Endothelial cell of umbilical vein (primary cell): ENCODE measurements around the gene RYR1. TPM values are rescaled to one million over a fixed set of nuclear protein-coding genes. Genes with fewer than 3 reads are reported as not detected.

Experiments used
- BruUV-seq: library from RNA; stranded (reverse); fragments of 400-500 nt; replicated peaks from 2 replicates; lab custom pipeline; 2021; lab: Mats Ljungman, UMichigan
- CTCF ChIA-PET: fragments of 300-600, 350-600 bp; sonication (Branson Sonifier 250); formaldehyde crosslinking; loops from one replicate; lab custom pipeline; 2021; ENCODE audit warnings: antibody characterized with exemption, inconsistent platforms; lab: Charles Lee
- POLR2A ChIA-PET: fragments of 300-600, 350-600 bp; sonication (Branson Sonifier 250); formaldehyde crosslinking; loops from one replicate; lab custom pipeline; 2021; ENCODE audit warnings: antibody characterized with exemption, inconsistent platforms; lab: Charles Lee
- DNase-seq: peaks from one replicate; pipeline ENCODE4 v3.0.0-alpha.2; 2011; ENCODE audit warnings: low read depth, low spot score
- FAIRE-seq: peaks from 2 replicates; lab custom pipeline; 2011; peaks lifted over from hg19 to GRCh38; lab: Jason Lieb, UNC
- H2AFZ ChIP-seq: 2 replicates; pipeline ENCODE4 v1.6.0; 2012; ENCODE audit warnings: low read depth, low read length, control low read depth, inconsistent platforms
- H3K27ac ChIP-seq: 2 replicates; pipeline ENCODE4 v1.5.1; 2011; ENCODE audit warnings: low read depth, mild to moderate bottlenecking, control low read depth, low read length, moderate library complexity; ENCODE audit not compliant: insufficient read depth
- H3K27me3 ChIP-seq, 2 experiments: 2 replicates each; pipeline versions ENCODE4 v1.6.0 to v1.6.1; 2011; ENCODE audit warnings: low read length in 2 of 2, mixed read lengths in 1 of 2; ENCODE audit not compliant: control insufficient read depth in 2 of 2, insufficient read depth in 2 of 2
- H3K36me3 ChIP-seq, 2 experiments: 2 replicates in 1 of 2; 3 replicates in 1 of 2; pipeline ENCODE4 v1.5.1; 2011; ENCODE audit warnings: low read length in 2 of 2, mild to moderate bottlenecking in 1 of 2, moderate library complexity in 1 of 2; ENCODE audit not compliant: control insufficient read depth in 2 of 2, insufficient read depth in 2 of 2; ENCODE audit errors: extremely low read depth in 1 of 2
- H3K4me1 ChIP-seq: 3 replicates; pipeline ENCODE4 v1.5.1; 2011; ENCODE audit warnings: mild to moderate bottlenecking, low read length; ENCODE audit not compliant: control insufficient read depth, insufficient read depth; ENCODE audit errors: extremely low read depth
- H3K4me2 ChIP-seq: 2 replicates; pipeline ENCODE4 v1.6.1; 2011; ENCODE audit warnings: low read length, control low read depth, mixed read lengths; ENCODE audit not compliant: insufficient read depth
- H3K4me3 ChIP-seq, 3 experiments: fragments of 200-600 bp in 1 of 3; sonication (generic), shearing (Covaris generic) in 1 of 3; replicated peaks in 1 of 3; 2 replicates each; pipeline ENCODE4 v1.5.1; 2011 to 2016; ENCODE audit warnings: control low read depth in 3 of 3, low read length in 3 of 3, mild to moderate bottlenecking in 2 of 3, inconsistent platforms in 1 of 3, low read depth in 1 of 3, moderate library complexity in 1 of 3; ENCODE audit not compliant: insufficient read depth in 1 of 3
- H3K79me2 ChIP-seq: 2 replicates; pipeline ENCODE4 v1.6.0; 2012; ENCODE audit warnings: low read length, inconsistent platforms; ENCODE audit not compliant: control insufficient read depth, insufficient read depth
- H3K9ac ChIP-seq: replicated peaks from 2 replicates; pipeline ENCODE3; 2011; ENCODE audit warnings: low read length, control low read depth; ENCODE audit not compliant: insufficient read depth; ENCODE audit errors: extremely low read depth
- H3K9me1 ChIP-seq: replicated peaks from 3 replicates; pipeline ENCODE4 v1.6.0; 2011; ENCODE audit warnings: mild to moderate bottlenecking, low read length; ENCODE audit not compliant: control insufficient read depth, insufficient read depth; ENCODE audit errors: extremely low read depth
- H3K9me3 ChIP-seq: replicated peaks from 2 replicates; pipeline ENCODE4 v1.5.1; 2012; ENCODE audit warnings: low read length, inconsistent platforms; ENCODE audit not compliant: control insufficient read depth, insufficient read depth
- H4K20me1 ChIP-seq: replicated peaks from 2 replicates; pipeline ENCODE3; 2011; ENCODE audit warnings: mild to moderate bottlenecking, low read length; ENCODE audit not compliant: control insufficient read depth, insufficient read depth; ENCODE audit errors: extremely low read depth
- EZH2 ChIP-seq: IDR thresholded peaks from 2 replicates; pipeline ENCODE4 v1.6.1; 2012; ENCODE audit warnings: borderline replicate concordance, low read depth, mild to moderate bottlenecking, moderate library complexity, low read length, inconsistent platforms; ENCODE audit not compliant: severe bottlenecking
- FOS ChIP-seq: IDR thresholded peaks from 2 replicates; pipeline ENCODE4 v1.6.1; 2011; ENCODE audit warnings: mild to moderate bottlenecking, low read length, moderate library complexity, borderline replicate concordance; ENCODE audit not compliant: insufficient read depth
- JUN ChIP-seq: IDR thresholded peaks from 2 replicates; pipeline ENCODE4 v1.6.1; 2011; ENCODE audit warnings: borderline replicate concordance, low read depth; ENCODE audit not compliant: insufficient read length, insufficient read depth
- MYC ChIP-seq: IDR thresholded peaks from one replicate; pipeline ENCODE4 v1.6.1; 2011; ENCODE audit warnings: mild to moderate bottlenecking, low read depth, low read length
- POLR2A ChIP-seq: IDR thresholded peaks from 2 replicates; pipeline ENCODE4 v1.6.1; 2012; ENCODE audit warnings: low read depth, mild to moderate bottlenecking, control low read depth, low read length
- dilution Hi-C: fragments of 300-500 bp; cut with MboI; formaldehyde crosslinking; loops from one replicate; pipeline ENCODE4 v1.15.0; 2019; ENCODE audit warnings: low sequenced_read_pairs; ENCODE audit not compliant: extremely low pct_ligation_motif_present
- intact Hi-C: fragments of 100-400 bp; cut with micrococcal nuclease; formaldehyde crosslinking; loops from one replicate; pipeline ENCODE4 v1.10.0; 2022
- polyA plus RNA-seq, 4 experiments: library from polyadenylated mRNA; depleted of rRNA in 3 of 4; stranded (reverse) in 3 of 4; unstranded in 1 of 4; fragments of >200 nt; gene quantifications; 2 replicates each; pipeline versions ENCODE4 v1.2.1 to v1.2.3, GENCODE V29; 2011 to 2012; ENCODE audit warnings: missing spikeins in 1 of 4
- total RNA-seq: library from RNA; stranded (reverse); gene quantifications from 2 replicates; pipeline ENCODE4 v1.2.3, GENCODE V29; 2021
- TF ChIP-seq, protein P1 (sequence below): IDR thresholded peaks from 2 replicates; pipeline ENCODE4 v1.6.1; 2011; ENCODE audit not compliant: insufficient read depth, insufficient read length

The RYR1 gene
- total and polyA plus RNA-seq, 2 donors (not counting 3 experiments of a cell fraction or from before 2014, with no cell fraction given) = under 0.01 to 0.02 TPM

GRCh38 chr19:38388349-38389100 is 45.0 kb upstream of the RYR1 start, which contains the start of gene SPRED3:
SPRED3 (plus strand) TSS chr19:38388697; CDS start chr19:38390303, 1,606 bp downstream.
- Histone ChIP-seq H3K9me1 (no peaks in the 10 kb centered on the region), H4K20me1 (no peaks in the 10 kb centered on the region), H3K9ac (peak within 1 kb of the TSS; percentile 91), H3K4me3 (peak within 1 kb of the TSS; percentile 78 to 96 (median 91)), H3K27ac (peak within 1 kb of the TSS; percentile 84), H3K79me2 (peaks cover 18% of the 10 kb centered on the region), H3K9me3 (no peaks in the 10 kb centered on the region), H3K36me3 (peaks cover 0 to under 1% of the 10 kb centered on the region in 2 experiments), H3K4me1 (peaks cover 16% of the 10 kb centered on the region), H3K4me2 (peak within 1 kb of the TSS; percentile 87), H2AFZ (peak within 1 kb of the TSS; percentile 79), H3K27me3 (no peaks in the 10 kb centered on the region)
- dilution Hi-C loops (no loop called here), intact Hi-C loops (loop anchor here (1.0 to 5.0 kb wide), 5 partner anchors 14 to 156 kb away; partner anchors contain the start of genes FAM98C and PSMD8)
- ChIA-PET POLR2A (interaction anchor here (1.9 to 3.6 kb wide), 3 partner anchors 13 to 14 kb away, joined by 8 to 39 read pairs (median 11); partner anchors contain the start of genes FAM98C and PSMD8), CTCF (interaction anchor here (0.8 to 4.7 kb wide), 10 partner anchors 14 to 486 kb away, joined by 3 to 65 read pairs (median 5); partner anchors contain the start of genes FAM98C and PSMD8)
- TF ChIP-seq MYC (no peak), POLR2A (no peak), EZH2 (no peak), JUN (no peak), FOS (no peak)
- TF ChIP-seq, protein P1, sequence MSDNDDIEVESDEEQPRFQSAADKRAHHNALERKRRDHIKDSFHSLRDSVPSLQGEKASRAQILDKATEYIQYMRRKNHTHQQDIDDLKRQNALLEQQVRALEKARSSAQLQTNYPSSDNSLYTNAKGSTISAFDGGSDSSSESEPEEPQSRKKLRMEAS = no peak
- TSS peak; percentile 42 for BruUV-seq
- DNase-seq = no peak
- no peak for FAIRE-seq
